GM10248 (cell line): ENCODE results near the gene HMCN1.

ENCODE experiments used
- CTCF ChIA-PET: fragments of 300-600 bp; sonication (Branson Sonifier 250); formaldehyde crosslinking; extraction: SDS; loops from one replicate; lab custom pipeline; 2021; ENCODE audit warnings: antibody characterized with exemption; lab: Yijun Ruan, JAX
- POLR2A ChIA-PET: fragments of 350-650 bp; sonication (Branson Sonifier 250); formaldehyde crosslinking; extraction: SDS; loops from one replicate; lab custom pipeline; 2020; ENCODE audit warnings: antibody characterized with exemption; lab: Yijun Ruan, JAX
- DNase-seq: peaks from one replicate; pipeline ENCODE4 v3.0.0; 2012; ENCODE audit errors: extremely low spot score
- TF ChIP-seq, protein P1 (sequence below): IDR thresholded peaks from 2 replicates; pipeline ENCODE4 v1.5.1; 2012; ENCODE audit warnings: mild to moderate bottlenecking, low read depth; ENCODE audit errors: extremely low read depth, missing control alignments, control extremely low read depth

Gene HMCN1

GRCh38 chr1:185998391-185998790 lies 264.2 kb downstream of the HMCN1 start:
- CTCF ChIA-PET = no interaction called here
- no peak for DNase-seq
- POLR2A ChIA-PET = no interaction called here

DNA sequence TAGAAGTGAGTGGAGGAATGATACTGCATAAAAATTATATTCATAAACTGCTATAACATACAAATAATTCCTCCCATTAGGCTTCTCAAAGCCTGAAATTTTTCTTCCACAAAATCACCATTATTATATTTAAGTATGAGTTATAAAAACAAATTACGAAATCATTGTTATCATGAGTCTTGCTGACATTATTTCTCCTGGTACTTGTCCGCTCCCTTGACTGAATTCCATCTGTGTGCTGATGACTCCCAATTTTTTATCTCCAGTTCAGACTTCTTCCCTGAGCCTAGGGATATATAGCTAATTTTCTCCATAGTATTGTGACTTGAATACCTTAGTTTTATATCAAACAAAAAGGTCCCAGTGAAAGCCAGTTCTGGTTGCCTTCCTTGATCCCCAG lies 268.2 kb downstream of the HMCN1 start:
- TF ChIP-seq, protein P1, sequence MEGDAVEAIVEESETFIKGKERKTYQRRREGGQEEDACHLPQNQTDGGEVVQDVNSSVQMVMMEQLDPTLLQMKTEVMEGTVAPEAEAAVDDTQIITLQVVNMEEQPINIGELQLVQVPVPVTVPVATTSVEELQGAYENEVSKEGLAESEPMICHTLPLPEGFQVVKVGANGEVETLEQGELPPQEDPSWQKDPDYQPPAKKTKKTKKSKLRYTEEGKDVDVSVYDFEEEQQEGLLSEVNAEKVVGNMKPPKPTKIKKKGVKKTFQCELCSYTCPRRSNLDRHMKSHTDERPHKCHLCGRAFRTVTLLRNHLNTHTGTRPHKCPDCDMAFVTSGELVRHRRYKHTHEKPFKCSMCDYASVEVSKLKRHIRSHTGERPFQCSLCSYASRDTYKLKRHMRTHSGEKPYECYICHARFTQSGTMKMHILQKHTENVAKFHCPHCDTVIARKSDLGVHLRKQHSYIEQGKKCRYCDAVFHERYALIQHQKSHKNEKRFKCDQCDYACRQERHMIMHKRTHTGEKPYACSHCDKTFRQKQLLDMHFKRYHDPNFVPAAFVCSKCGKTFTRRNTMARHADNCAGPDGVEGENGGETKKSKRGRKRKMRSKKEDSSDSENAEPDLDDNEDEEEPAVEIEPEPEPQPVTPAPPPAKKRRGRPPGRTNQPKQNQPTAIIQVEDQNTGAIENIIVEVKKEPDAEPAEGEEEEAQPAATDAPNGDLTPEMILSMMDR = no peak
- ChIA-PET POLR2A (no interaction called here), CTCF (interaction anchor here (1.8 kb wide), 1 partner anchor 8 kb away, joined by 5 read pairs; no protein-coding TSS in a partner anchor)
- no peak for DNase-seq

More at GRCh38 chr1:185998391-185998790, 264.2 kb downstream of the HMCN1 start:
- TF ChIP-seq, protein P1 = no peak

DNA sequence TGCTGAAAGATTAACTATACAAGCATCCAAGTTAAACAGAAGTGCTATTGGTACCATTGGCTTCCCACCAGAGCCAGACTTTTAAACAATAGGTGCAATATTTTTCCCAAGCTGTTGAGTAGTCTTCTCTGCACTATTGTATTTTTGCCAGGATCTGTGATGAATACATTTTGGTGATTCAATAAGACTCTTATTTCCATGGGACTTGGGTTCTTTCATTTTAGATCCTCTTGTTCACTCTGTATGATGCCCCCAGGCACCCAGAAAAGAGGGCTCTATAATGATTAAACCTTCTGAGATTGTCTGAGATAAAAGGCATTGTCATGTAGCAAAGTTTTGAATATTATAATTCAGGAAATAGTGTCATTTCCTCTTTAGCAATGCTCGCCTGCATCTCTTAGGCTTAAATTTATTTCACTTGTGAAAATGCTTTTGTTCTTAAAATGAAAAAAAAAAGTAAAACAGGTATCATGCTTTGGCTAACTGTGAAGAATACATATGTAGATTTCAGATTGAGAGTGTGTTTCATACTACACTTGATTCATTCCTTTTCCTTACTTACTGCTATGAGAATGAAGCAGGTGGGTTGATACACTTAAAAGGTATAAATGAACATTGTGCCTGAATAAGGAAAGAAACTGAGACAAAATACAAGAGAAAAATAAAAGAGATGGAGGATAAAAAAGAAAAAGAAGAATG lies 275.0 kb downstream of the HMCN1 start:
- no peak for DNase-seq
- ChIA-PET CTCF (interaction anchor here (0.8 to 1.7 kb wide), 2 partner anchors 14 to 19 kb away, joined by 3 to 4 read pairs; no protein-coding TSS in a partner anchor), POLR2A (no interaction called here)
- TF ChIP-seq, protein P1 = no peak

DNA sequence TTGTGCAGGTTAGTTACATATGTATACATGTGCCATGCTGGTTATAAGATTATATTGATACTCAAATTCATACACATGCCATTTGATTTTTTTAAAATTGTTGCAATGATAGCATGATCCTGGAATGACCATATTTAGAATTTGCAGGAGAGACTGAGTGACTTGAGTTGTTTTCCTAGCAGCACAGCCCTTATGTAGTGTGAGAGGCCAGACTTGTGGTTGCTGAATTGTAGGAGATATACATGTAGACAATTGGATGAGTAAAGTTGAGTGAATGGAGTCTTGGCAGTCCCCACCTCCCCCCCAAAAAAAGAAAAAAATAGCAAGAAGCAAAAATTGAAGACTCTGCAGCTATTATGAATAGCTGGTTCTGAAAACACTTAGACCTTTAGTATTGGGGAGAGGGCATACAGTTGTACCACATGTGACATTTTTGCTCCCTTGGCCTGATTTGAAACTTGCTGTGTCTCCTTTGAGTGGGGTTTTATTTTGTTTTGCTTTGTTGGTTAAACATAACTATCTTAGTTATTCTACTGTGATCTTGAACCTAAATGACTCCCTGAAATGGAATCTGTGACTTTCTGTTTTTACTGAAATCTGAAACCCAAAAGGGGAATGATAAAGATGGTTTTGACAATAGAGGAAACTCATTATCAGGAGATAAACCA lies 280.3 kb downstream of the HMCN1 start:
- TF ChIP-seq, protein P1 = no peak
- DNase-seq = no peak
- CTCF ChIA-PET = no interaction called here
- POLR2A ChIA-PET = no interaction called here

- no peak for DNase-seq
- TF ChIP-seq, protein P1 = no peak
- ChIA-PET CTCF (interaction anchor here (1.2 kb wide), 1 partner anchor 11 kb away, joined by 3 read pairs; no protein-coding TSS in a partner anchor), POLR2A (no interaction called here)
Measured at GRCh38 chr1:186016856-186017255, 282.7 kb downstream of the HMCN1 start.

DNA sequence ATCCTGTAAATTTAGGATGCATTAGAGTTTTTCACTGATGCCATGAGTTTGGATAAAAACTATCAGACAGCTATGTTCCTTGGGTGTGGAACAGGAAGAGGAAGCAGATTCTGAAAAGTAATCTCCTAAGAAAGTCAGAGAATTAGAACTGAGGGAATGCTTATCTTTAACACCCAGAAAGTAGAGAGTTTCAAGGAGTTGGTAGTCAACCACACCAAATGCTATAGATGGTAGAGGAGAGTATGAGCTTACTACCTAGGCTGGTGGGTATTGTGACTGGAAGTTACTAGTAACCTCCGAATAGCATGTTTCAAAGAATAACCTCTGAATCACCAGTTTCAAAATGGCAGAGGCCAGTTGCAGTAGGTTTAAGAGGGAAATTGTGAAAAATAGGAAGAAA lies 288.0 kb downstream of the HMCN1 start:
- DNase-seq = no peak
- TF ChIP-seq, protein P1 = no peak
- CTCF ChIA-PET = interaction anchor here (0.7 to 1.2 kb wide), 2 partner anchors 12 to 14 kb away, joined by 3 read pairs; no protein-coding TSS in a partner anchor
- POLR2A ChIA-PET = no interaction called here
